ENCODE measurements around the gene SHC1. TPM values are rescaled to one million over a fixed set of nuclear protein-coding genes. Genes with fewer than 3 reads are reported as not detected.
A peak's percentile ranks its signal among the peaks of the same experiment; 100 is the strongest.
"Not testable (repeated sequence)": the region's sequence is repeated elsewhere in the genome, so short reads cannot be mapped to it uniquely, and the experiment has no call there.

Gene SHC1
- polyA plus RNA-seq, 3 donors, result 74.6 to 91.3 (median 81.7) TPM

- DNase-seq, result no peak
These were observed 28.4 kb upstream of the SHC1 start for GRCh38 chr1:154998818-154999570.

DNA sequence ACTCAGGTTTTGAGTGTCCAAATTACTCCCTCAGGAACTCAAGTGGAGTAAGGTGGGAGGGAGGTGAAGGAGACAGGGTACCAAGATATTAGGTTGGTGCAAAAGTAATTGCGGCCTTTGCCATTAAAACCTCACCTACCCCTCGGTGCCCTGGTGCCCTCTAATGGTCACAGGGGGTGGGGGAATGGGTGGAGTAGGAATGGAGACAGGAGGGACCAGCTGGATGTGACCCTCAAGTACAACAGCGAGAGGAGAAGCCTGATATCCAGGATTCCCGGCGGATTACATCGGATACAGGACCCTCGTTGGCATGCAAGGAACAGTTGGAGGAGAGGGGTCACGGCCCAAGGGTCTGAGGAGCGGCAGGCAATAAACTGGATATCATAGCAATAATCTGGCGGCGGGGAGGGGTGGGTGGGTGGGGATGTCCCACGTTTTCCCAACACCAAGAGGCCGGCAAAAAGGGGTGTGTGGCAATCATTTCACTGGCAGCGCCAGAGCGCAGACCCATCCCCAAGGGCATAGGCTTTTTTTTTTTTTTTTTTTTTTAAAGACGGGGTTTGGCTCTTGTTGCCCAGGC lies 27.7 kb upstream of the SHC1 start:
- DNase-seq, result no peak

DNA sequence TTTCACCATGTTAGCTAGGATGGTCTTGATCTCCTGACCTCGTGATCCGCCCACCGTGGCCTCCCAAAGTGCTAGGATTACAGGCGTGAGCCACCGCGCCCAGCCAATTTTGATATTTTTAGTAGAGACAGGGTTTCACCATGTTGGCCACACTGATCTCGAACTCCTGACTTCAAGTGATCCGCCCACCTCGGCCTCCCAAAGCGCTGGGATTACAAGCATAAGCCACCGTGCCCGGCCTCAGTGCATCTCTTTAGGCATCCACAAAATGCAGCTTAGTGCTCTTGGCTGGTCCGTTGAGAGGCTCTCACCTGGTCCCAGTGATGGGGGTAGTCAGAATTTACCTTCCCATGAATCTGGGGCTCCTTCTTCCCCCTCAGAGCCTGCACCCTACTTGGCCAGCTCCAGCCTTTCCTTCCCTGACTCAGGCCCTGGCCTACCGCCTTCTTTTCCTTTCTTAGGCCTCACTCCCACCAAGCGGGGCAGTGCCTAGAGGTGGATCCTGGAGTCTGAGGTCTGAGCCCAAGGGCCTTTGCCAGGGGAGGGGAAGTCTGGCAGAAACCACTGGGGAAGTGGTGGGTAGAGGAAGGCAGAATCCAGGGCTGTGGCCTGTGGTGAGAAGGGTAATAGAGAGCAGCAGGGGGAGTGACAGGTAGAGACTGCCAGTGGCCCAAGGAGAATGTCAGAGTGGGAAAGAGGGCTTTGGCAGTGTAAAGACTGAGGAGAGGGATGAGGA lies 26.6 kb upstream of the SHC1 start:
- DNase-seq, result no peak

- DNase-seq, result not testable (repeated sequence)
These were observed 24.9 kb upstream of the SHC1 start for GRCh38 chr1:154995301-154995983.

- DNase-seq, result no peak
These were observed 24.0 kb upstream of the SHC1 start for GRCh38 chr1:154994591-154994990.

DNA sequence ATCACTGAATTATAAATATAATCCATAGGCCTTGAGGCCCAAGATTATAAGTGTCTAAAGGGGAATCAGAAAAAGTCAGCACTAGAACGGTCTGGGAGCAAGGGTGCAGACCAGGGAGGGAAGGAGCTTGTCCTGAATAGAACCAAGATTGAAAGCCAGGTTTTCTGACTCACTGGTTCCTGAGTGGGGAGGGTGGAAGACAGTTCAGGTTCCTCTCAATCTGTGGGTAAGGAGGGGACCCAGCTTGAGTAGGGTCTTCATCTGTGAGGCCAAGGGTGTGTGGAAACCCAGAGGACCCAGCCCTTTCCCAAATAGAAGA lies 23.7 kb upstream of the SHC1 start:
- DNase-seq, result no peak

DNA sequence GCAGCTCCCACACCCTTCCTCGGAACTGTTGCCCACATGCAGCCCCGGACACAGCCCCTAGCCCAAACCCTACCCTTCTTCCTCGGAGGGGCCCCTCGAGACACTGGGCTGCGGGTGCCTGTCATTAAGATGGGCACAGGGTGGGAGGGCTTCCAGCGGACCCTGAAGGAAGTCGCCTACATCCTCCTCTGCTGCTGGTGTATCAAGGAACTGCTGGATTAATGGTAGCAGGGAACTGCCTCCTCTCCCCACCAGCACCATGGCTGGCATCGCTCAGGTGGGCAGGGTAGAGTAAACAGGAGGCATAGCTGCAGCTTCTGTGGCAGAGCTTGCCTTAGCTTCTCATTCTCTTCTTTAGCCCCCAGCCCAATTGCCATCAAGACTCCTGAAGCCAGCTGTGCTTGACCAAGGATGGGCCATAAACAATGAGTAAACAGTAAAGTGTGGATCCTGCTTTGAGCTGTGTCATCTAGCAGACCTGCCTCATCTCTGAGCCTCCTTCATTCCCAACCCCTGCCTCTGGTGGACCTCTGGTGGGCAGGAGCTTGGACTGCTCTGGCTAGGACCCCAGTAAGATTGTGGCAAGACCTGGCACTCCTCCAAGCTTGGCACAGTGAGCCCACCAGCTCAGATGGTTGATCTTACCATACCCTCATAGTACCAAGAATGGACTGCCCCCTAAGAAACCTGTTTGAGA lies 23.2 kb upstream of the SHC1 start, which contains the start of gene LENEP:
LENEP (plus strand) TSS at position 15 of the 697 bp plus-strand sequence; CDS start at position 37, 22 bp downstream.
- no peak for DNase-seq

GRCh38 chr1:154992721-154993571 lies 22.4 kb upstream of the SHC1 start:
- no peak for DNase-seq

- no peak for DNase-seq
These were observed 19.7 kb upstream of the SHC1 start for GRCh38 chr1:154990276-154990675.

- DNase-seq, result no peak
These were observed 18.8 kb upstream of the SHC1 start for GRCh38 chr1:154989195-154989860.

GRCh38 chr1:154988058-154988954 lies 17.8 kb upstream of the SHC1 start:
- DNase-seq, result no peak

DNA sequence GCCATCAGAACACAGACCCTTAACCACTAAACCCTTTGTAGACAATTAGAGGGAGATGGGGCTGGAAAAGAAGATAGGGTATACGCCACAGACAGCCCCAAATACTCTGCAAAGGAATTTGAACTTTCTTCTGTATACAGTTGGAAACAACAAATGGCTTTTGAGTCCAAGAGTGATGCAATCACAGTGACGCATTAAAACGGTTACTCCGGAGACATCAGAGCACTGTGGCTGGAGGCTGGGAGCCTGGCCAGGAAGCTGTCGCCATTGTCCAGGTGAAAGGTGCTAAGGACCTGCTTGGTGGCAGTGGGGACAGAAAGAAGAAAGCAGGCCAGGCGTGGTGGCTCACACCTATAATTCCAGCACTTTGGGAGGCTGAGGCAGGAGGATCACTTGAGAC lies 16.8 kb upstream of the SHC1 start:
- DNase-seq, result no peak

GRCh38 chr1:154986736-154987135 lies 16.2 kb upstream of the SHC1 start:
- not testable (repeated sequence) for DNase-seq

GRCh38 chr1:154983776-154984466 lies 13.4 kb upstream of the SHC1 start:
- no peak for DNase-seq

- DNase-seq, result peak; percentile 100
These were observed 12.5 kb upstream of the SHC1 start, which contains the start of gene FLAD1 for GRCh38 chr1:154982897-154983648. TSS of gene FLAD1 (plus strand) at chr1:154983344. CDS start at chr1:154983695, 351 bp downstream.

DNA sequence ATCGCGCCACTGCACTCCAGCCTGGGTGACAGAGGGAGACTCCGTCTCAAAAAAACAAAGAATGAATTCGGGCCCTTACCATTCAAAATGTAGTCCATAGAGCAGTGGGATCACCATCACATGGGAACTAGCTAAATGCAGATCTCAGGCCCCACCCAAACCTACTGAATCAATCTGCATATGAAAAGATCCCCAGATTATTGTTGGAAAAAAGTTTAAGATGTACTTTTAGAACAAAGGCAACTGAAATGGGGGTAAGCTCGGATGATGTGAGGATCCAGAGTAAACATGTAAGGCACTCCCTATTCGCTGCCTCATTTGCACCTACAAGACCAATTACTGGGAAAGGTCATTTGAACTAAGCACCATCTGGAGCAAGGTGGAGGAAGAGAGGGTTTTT lies 11.8 kb upstream of the SHC1 start:
- no peak for DNase-seq

- no peak for DNase-seq
These were observed 7.8 kb upstream of the SHC1 start for GRCh38 chr1:154978360-154978759.

GRCh38 chr1:154977762-154978161 lies 7.2 kb upstream of the SHC1 start:
- DNase-seq, result not testable (repeated sequence)
